GM12875 (cell line): ENCODE data around the gene MCTP1.

Experiments used
- H3K4me3 ChIP-seq: one replicate; pipeline ENCODE4 v1.5.1; 2011; ENCODE audit warnings: low read depth, low read length, control low read depth
- CTCF ChIP-seq: IDR thresholded peaks from 2 replicates; pipeline ENCODE4 v1.5.1; 2011; ENCODE audit warnings: low read depth, mild to moderate bottlenecking, control low read depth, inconsistent platforms, low read length, moderate library complexity, borderline replicate concordance; ENCODE audit not compliant: insufficient read depth

The MCTP1 gene

GRCh38 chr5:95164861-95165260, 120.0 kb downstream of the MCTP1 start:
- H3K4me3 ChIP-seq = no peak overlapping the region
- TF ChIP-seq CTCF = no peak

- TF ChIP-seq CTCF = no peak
- H3K4me3 ChIP-seq = no peak overlapping the region
These were observed 121.8 kb downstream of the MCTP1 start for GRCh38 chr5:95163079-95163478.

- no peak for TF ChIP-seq CTCF
- no peak overlapping the region for H3K4me3 ChIP-seq
These were observed 122.5 kb downstream of the MCTP1 start for GRCh38 chr5:95162231-95162992.

GRCh38 chr5:95159603-95160002, 125.3 kb downstream of the MCTP1 start:
- no peak overlapping the region for H3K4me3 ChIP-seq
- no peak for TF ChIP-seq CTCF

- no peak overlapping the region for H3K4me3 ChIP-seq
- TF ChIP-seq CTCF = no peak
These were observed 129.0 kb downstream of the MCTP1 start for GRCh38 chr5:95155888-95156287.

- no peak overlapping the region for H3K4me3 ChIP-seq
- TF ChIP-seq CTCF = no peak
These were observed 131.4 kb downstream of the MCTP1 start for GRCh38 chr5:95153511-95153910.

- no peak overlapping the region for H3K4me3 ChIP-seq
- no peak for TF ChIP-seq CTCF
These were observed 132.4 kb downstream of the MCTP1 start for GRCh38 chr5:95152535-95152934.
